ENCODE results near the gene CRTAP.

Gene CRTAP

GRCh38 chr3:33111581-33111980 is 2.2 kb upstream of the CRTAP start:
- DNase-seq (ENCODE audit: low read depth): no peak
- TF ChIP-seq CTCF (IDR thresholded peaks at IDR 0.05; ENCODE audit: insufficient read depth, low read depth, low read length, missing control alignments): no peak
- H3K4me3 ChIP-seq (ENCODE audit: low read length): no peak overlapping the region

GRCh38 chr3:33114622-33115023 is 809 bp downstream of the CRTAP start:
- no peak for TF ChIP-seq CTCF (IDR thresholded peaks at IDR 0.05; ENCODE audit: insufficient read depth, low read depth, low read length, missing control alignments)
- H3K4me3 ChIP-seq (ENCODE audit: low read length): peak overlapping the region; percentile 55
- DNase-seq (ENCODE audit: low read depth): no peak

- peak; percentile 92 for DNase-seq (ENCODE audit: low read depth)
- no peak for TF ChIP-seq CTCF (IDR thresholded peaks at IDR 0.05; ENCODE audit: insufficient read depth, low read depth, low read length, missing control alignments)
- H3K4me3 ChIP-seq (ENCODE audit: low read length): peak overlapping the region; percentile 55
Measured at GRCh38 chr3:33115024-33115768, 1.4 kb downstream of the CRTAP start.

GRCh38 chr3:33117461-33117860 is 3.6 kb downstream of the CRTAP start:
- TF ChIP-seq CTCF (IDR thresholded peaks at IDR 0.05; ENCODE audit: insufficient read depth, low read depth, low read length, missing control alignments): no peak
- DNase-seq (ENCODE audit: low read depth): no peak
- no peak overlapping the region for H3K4me3 ChIP-seq (ENCODE audit: low read length)

- H3K4me3 ChIP-seq (ENCODE audit: low read length): no peak overlapping the region
- no peak for TF ChIP-seq CTCF (IDR thresholded peaks at IDR 0.05; ENCODE audit: insufficient read depth, low read depth, low read length, missing control alignments)
- DNase-seq (ENCODE audit: low read depth): no peak
Measured at GRCh38 chr3:33119891-33120290, 6.1 kb downstream of the CRTAP start.

- no peak overlapping the region for H3K4me3 ChIP-seq (ENCODE audit: low read length)
- no peak for DNase-seq (ENCODE audit: low read depth)
- no peak for TF ChIP-seq CTCF (IDR thresholded peaks at IDR 0.05; ENCODE audit: insufficient read depth, low read depth, low read length, missing control alignments)
Measured at GRCh38 chr3:33122991-33123390, 9.2 kb downstream of the CRTAP start.

- peak; percentile 17 for DNase-seq (ENCODE audit: low read depth)
- H3K4me3 ChIP-seq (ENCODE audit: low read length): no peak overlapping the region
- no peak for TF ChIP-seq CTCF (IDR thresholded peaks at IDR 0.05; ENCODE audit: insufficient read depth, low read depth, low read length, missing control alignments)
Measured at GRCh38 chr3:33124638-33125037, 10.8 kb downstream of the CRTAP start.
